GM12878 (cell line): ENCODE measurements around the gene TASOR2. TPM values are rescaled to one million over a fixed set of nuclear protein-coding genes. Genes with fewer than 3 reads are reported as not detected.

Experiments used
- ATAC-seq: fragments of 200-7000 bp; cut with Tn5 transposase; 3 replicates; pipeline ENCODE4 v1.9.1; 2020; ENCODE audit warnings: mild to moderate bottlenecking, moderate library complexity
- BruUV-seq: library from RNA; stranded (reverse); fragments of 400-500 nt; replicated peaks from 2 replicates; lab custom pipeline; 2021; lab: Mats Ljungman, UMichigan
- CTCF ChIA-PET: fragments of 300-600 bp; sonication (Branson Sonifier 250); formaldehyde crosslinking; extraction: SDS; loops from one replicate; lab custom pipeline; 2021; ENCODE audit warnings: inconsistent platforms; lab: Yijun Ruan, JAX
- POLR2A ChIA-PET: fragments of 350-600 bp; formaldehyde crosslinking; extraction: SDS; loops from one replicate; lab custom pipeline; 2021; ENCODE audit warnings: inconsistent platforms; lab: Charles Lee
- RAD21 ChIA-PET: fragments of 300-600 bp; sonication (Branson Sonifier 250); formaldehyde crosslinking; loops from one replicate; lab custom pipeline; 2023; ENCODE audit warnings: antibody characterized with exemption; ENCODE audit not compliant: unreplicated experiment; lab: Charles Lee
- SMC1A ChIA-PET: fragments of 300-600 bp; sonication (Branson Sonifier 250); formaldehyde crosslinking; loops from one replicate; lab custom pipeline; 2023; ENCODE audit not compliant: unreplicated experiment, uncharacterized antibody; lab: Charles Lee
- DNase-seq: peaks from one replicate; pipeline ENCODE4 v3.0.0-alpha.2; 2011; ENCODE audit warnings: low read depth, low spot score
- FAIRE-seq: peaks from 3 replicates; lab custom pipeline; 2011; peaks lifted over from hg19 to GRCh38; lab: Jason Lieb, UNC
- H2AFZ ChIP-seq: 2 replicates; pipeline ENCODE4 v1.6.0; 2011; ENCODE audit warnings: low read depth, low read length, control low read depth; ENCODE audit not compliant: control insufficient read depth
- H3K27ac ChIP-seq: 2 replicates; pipeline ENCODE4 v1.5.1; 2011; ENCODE audit warnings: control low read depth; ENCODE audit not compliant: control insufficient read depth, insufficient read depth
- H3K27me3 ChIP-seq, 2 experiments: replicated peaks in 1 of 2; 2 replicates each; pipeline versions ENCODE4 v1.6.0 to v1.6.1; 2011; ENCODE audit warnings: low read length in 1 of 2; ENCODE audit not compliant: control insufficient read depth in 2 of 2, insufficient read depth in 2 of 2
- H3K36me3 ChIP-seq, 2 experiments: 2 replicates each; pipeline ENCODE4 v1.5.1; 2011; ENCODE audit warnings: low read length in 1 of 2; ENCODE audit not compliant: control insufficient read depth in 2 of 2, insufficient read depth in 2 of 2
- H3K4me1 ChIP-seq: 2 replicates; pipeline ENCODE4 v1.6.1; 2011; ENCODE audit warnings: mild to moderate bottlenecking, low read length, moderate library complexity, mixed read lengths; ENCODE audit not compliant: control insufficient read depth, insufficient read depth
- H3K4me2 ChIP-seq: 2 replicates; pipeline ENCODE4 v1.6.0; 2011; ENCODE audit warnings: control low read depth; ENCODE audit not compliant: control insufficient read depth, insufficient read depth
- H3K4me3 ChIP-seq: fragments of 200-600 bp; sonication (generic); 2 replicates; pipeline ENCODE4 v1.5.1; 2016
- H3K79me2 ChIP-seq: 2 replicates; pipeline ENCODE4 v1.6.0; 2011; ENCODE audit warnings: low read length; ENCODE audit not compliant: control insufficient read depth, insufficient read depth
- H3K9ac ChIP-seq: 2 replicates; pipeline ENCODE4 v1.8.0; 2011; ENCODE audit warnings: low read length, control low read depth, mixed read lengths; ENCODE audit not compliant: control insufficient read depth, insufficient read depth
- H3K9me3 ChIP-seq: replicated peaks from 3 replicates; pipeline ENCODE4 v1.5.1; 2011; ENCODE audit warnings: mild to moderate bottlenecking, low read length; ENCODE audit not compliant: control insufficient read depth, insufficient read depth
- H4K20me1 ChIP-seq: 2 replicates; pipeline ENCODE4 v1.6.0; 2011; ENCODE audit not compliant: control insufficient read depth, insufficient read depth
- IKZF2 ChIP-seq, 2 experiments: fragments of 450-650 bp; IDR thresholded peaks; 2 replicates each; pipeline ENCODE4 v1.6.1; 2017; ENCODE audit warnings: mild to moderate bottlenecking in 2 of 2, moderate library complexity in 2 of 2
- PML ChIP-seq: IDR thresholded peaks from 2 replicates; pipeline ENCODE4 v1.6.1; 2012; ENCODE audit warnings: low read length, inconsistent platforms
- SMARCA5 ChIP-seq: fragments of 450-650 bp; IDR thresholded peaks from 2 replicates; pipeline ENCODE4 v1.6.1; 2017; ENCODE audit warnings: mild to moderate bottlenecking
- SMC3 ChIP-seq: IDR thresholded peaks from 2 replicates; pipeline ENCODE4 v1.6.1; 2011; ENCODE audit warnings: low read length, improper control_type of control experiment, borderline replicate concordance
- WGBS: methylation state at CpG from one replicate; pipeline ENCODE4 v1.1.6; 2016; ENCODE audit warnings: low lambda C conversion rate; ENCODE audit not compliant: insufficient replicate concordance, insufficient coverage; ENCODE audit errors: missing lambda C conversion rate; 5-methylcytosine and 5-hydroxymethylcytosine counted together
- in situ Hi-C: fragments of 300-500 bp; cut with MboI; formaldehyde crosslinking; loops from 9 replicates; pipeline ENCODE4 v1.14.3; 2018; ENCODE audit warnings: mixed read lengths
- intact Hi-C: fragments of 100-400 bp; cut with micrococcal nuclease; formaldehyde crosslinking; loops from one replicate; pipeline ENCODE4 v1.14.2; 2022; ENCODE audit not compliant: unreplicated experiment
- polyA plus RNA-seq, 11 experiments: library from polyadenylated mRNA; depleted of rRNA in 4 of 11; unstranded in 6 of 11; stranded (reverse) in 5 of 11; fragments of >200 nt; fragmentation: Nextera tagmentation in 4 of 11; fragmentation: Illumina TruSeq in 1 of 11; extraction: Ambion mirVana in 4 of 11; extraction: Trizol in 1 of 11; gene quantifications; 1 replicate in 1 of 11; 2 replicates in 10 of 11; pipeline versions ENCODE4 v1.2.1 to v1.2.3, GENCODE V29; 2011 to 2016; ENCODE audit warnings: inconsistent platforms in 2 of 11, missing spikeins in 2 of 11, low read depth in 1 of 11
- total RNA-seq, 4 experiments: library from RNA; depleted of rRNA in 3 of 4; stranded (reverse); fragments of >200 nt in 3 of 4; fragmentation: Illumina TruSeq in 1 of 4; extraction: Trizol in 1 of 4; gene quantifications; 2 replicates each; pipeline versions ENCODE4 v1.2.1 to v1.2.3, GENCODE V29; 2013 to 2021
- TF ChIP-seq, protein P1 (sequence below), 3 experiments: IDR thresholded peaks in 2 of 3; conservative IDR thresholded peaks in 1 of 3; 2 replicates each; pipeline ENCODE4 v1.5.1; 2011; ENCODE audit warnings: low read depth in 3 of 3, low read length in 3 of 3, mild to moderate bottlenecking in 3 of 3, control low read depth in 2 of 3, moderate library complexity in 2 of 3, inconsistent platforms in 1 of 3, mixed read lengths in 1 of 3; ENCODE audit not compliant: control insufficient read depth in 2 of 3, insufficient read depth in 1 of 3; ENCODE audit errors: extremely low read depth in 1 of 3

The TASOR2 gene
- total and polyA plus RNA-seq, 10 of the 15 experiments (the other 5 are each of a cell fraction or from before 2014, with no cell fraction given) = 8.2 to 54.7 (median 31.0) TPM

DNA sequence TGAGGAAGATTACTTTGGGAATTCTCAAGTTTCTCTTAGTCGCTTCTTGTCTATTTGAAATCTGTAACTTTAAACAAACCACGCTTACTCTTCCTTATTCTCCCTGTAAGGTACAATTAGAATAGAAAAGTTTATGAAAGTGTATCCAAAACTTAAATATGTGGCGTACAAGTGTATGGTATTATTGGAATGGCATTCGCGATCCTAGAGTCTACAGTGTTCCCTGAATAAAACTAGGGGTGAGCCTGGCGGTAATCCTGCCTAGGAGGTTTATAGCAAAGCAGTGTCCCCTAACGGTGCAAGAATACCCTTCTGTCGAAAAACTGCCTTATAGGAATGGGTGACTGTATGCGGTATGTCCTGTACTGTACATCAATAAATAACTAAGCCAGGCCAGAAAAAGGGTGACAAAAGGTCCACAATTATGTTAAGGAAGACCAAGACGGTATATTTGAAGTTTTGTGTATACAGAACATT is 1.2 kb downstream of the TASOR2 start:
- ChIA-PET CTCF (interaction anchor here (1.0 kb wide), 1 partner anchor 208 kb away, joined by 3 read pairs; no protein-coding TSS in a partner anchor), POLR2A (no interaction called here), RAD21 (interaction anchor here (1.4 to 3.4 kb wide), 2 partner anchors 7 to 204 kb away, joined by 8 to 15 read pairs; partner anchors contain the start of genes ANKRD16 and FBH1), SMC1A (no interaction called here)
- ATAC-seq = peak; percentile 27
- DNase-seq = no peak
- peak overlapping the region; percentile 58 for H3K4me2 ChIP-seq
- no peaks in the 10 kb centered on the region; the same call in 2 of the 3 replicates for H3K9me3 ChIP-seq
- FAIRE-seq = no peak
- H3K27me3 ChIP-seq = no peaks in the 10 kb centered on the region
- H3K4me3 ChIP-seq = peak overlapping the region; percentile 95
- in situ Hi-C loops (loop anchor here (5.0 kb wide), 1 partner anchor 176 kb away; no protein-coding TSS in a partner anchor), intact Hi-C loops (loop anchor here (2.0 to 5.0 kb wide), 5 partner anchors 25 to 366 kb away; partner anchors contain the start of genes GDI2 and IL15RA)
- H3K9ac ChIP-seq = peak overlapping the region; percentile 95
- no peaks in the 10 kb centered on the region for H4K20me1 ChIP-seq
- no peaks in the 10 kb centered on the region for H3K36me3 ChIP-seq
- TSS peak; percentile 61 for BruUV-seq
- TF ChIP-seq SMC3 = no peak
- TF ChIP-seq IKZF2 (IDR thresholded peaks at IDR 0.05) = 0 out of 4 replicates have a peak, but pooled peaks of 1 of the 2 experiments have one; percentile 29
- TF ChIP-seq PML = 0 out of 2 replicates have a peak, but pooled peaks have one; percentile 43
- 0 out of 2 replicates have a peak, but pooled peaks have one; percentile 5 for TF ChIP-seq SMARCA5
- TF ChIP-seq, protein P1, sequence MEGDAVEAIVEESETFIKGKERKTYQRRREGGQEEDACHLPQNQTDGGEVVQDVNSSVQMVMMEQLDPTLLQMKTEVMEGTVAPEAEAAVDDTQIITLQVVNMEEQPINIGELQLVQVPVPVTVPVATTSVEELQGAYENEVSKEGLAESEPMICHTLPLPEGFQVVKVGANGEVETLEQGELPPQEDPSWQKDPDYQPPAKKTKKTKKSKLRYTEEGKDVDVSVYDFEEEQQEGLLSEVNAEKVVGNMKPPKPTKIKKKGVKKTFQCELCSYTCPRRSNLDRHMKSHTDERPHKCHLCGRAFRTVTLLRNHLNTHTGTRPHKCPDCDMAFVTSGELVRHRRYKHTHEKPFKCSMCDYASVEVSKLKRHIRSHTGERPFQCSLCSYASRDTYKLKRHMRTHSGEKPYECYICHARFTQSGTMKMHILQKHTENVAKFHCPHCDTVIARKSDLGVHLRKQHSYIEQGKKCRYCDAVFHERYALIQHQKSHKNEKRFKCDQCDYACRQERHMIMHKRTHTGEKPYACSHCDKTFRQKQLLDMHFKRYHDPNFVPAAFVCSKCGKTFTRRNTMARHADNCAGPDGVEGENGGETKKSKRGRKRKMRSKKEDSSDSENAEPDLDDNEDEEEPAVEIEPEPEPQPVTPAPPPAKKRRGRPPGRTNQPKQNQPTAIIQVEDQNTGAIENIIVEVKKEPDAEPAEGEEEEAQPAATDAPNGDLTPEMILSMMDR (IDR thresholded peaks at IDR 0.05 in 2 of 3, conservative IDR thresholded peaks at IDR 0.05 in 1 of 3; ENCODE audit: control insufficient read depth in 2 of 3, extremely low read depth in 1 of 3, insufficient read depth in 1 of 3, low read depth in 3 of 3, low read length in 3 of 3) = peak in 1 of 3 experiments; percentile 24; a peak in 1 of 6 replicates
- under 1% methylated on average over 10 of the region's 10 CpGs for WGBS
- no peak overlapping the region; the same call in 1 of the 2 replicates for H2AFZ ChIP-seq
- H3K79me2 ChIP-seq = peaks cover 61% of the 10 kb centered on the region
- H3K4me1 ChIP-seq = peaks cover 9% of the 10 kb centered on the region; the same call in 1 of the 2 replicates
- peak overlapping the region; percentile 90 for H3K27ac ChIP-seq
